IMR-90 (cell line): Measurements from ENCODE around the gene FAM171A1. TPM values are rescaled to one million over a fixed set of nuclear protein-coding genes. Genes with fewer than 3 reads are reported as not detected.

Experiments used
- ATAC-seq: fragments of 200-7000 bp; cut with Tn5 transposase; 2 replicates; pipeline ENCODE4 v1.9.1; 2020; ENCODE audit warnings: low read depth, mild to moderate bottlenecking, moderate library complexity
- BruUV-seq: library from RNA; stranded (reverse); fragments of 400-500 nt; replicated peaks from 2 replicates; lab custom pipeline; 2021; lab: Mats Ljungman, UMichigan
- CTCF ChIA-PET: fragments of 300-600 bp; formaldehyde crosslinking; extraction: SDS; loops from one replicate; lab custom pipeline; 2021; ENCODE audit warnings: antibody characterized with exemption; lab: Yijun Ruan, JAX
- POLR2A ChIA-PET: fragments of 300-600 bp; sonication (Branson Sonifier 250); formaldehyde crosslinking; loops from one replicate; lab custom pipeline; 2022; ENCODE audit warnings: antibody characterized with exemption; ENCODE audit not compliant: unreplicated experiment; lab: Charles Lee
- DNase-seq: peaks from one replicate; pipeline ENCODE4 v3.0.0; 2013
- H2AFZ ChIP-seq: replicated peaks from 2 replicates; pipeline ENCODE3; 2013; ENCODE audit warnings: low read length, mild to moderate bottlenecking; ENCODE audit not compliant: poor library complexity
- H2AK5ac ChIP-seq: 2 replicates; pipeline ENCODE4 v1.6.1; 2013; ENCODE audit warnings: low read depth, low read length, inconsistent platforms
- H2AK9ac ChIP-seq: replicated peaks from 2 replicates; pipeline ENCODE3; 2013; ENCODE audit warnings: mild to moderate bottlenecking, low read depth, low read length, moderate library complexity; ENCODE audit not compliant: poor library complexity
- H2BK120ac ChIP-seq: 2 replicates; pipeline ENCODE4 v1.6.1; 2013; ENCODE audit warnings: low read depth, low read length, inconsistent platforms
- H2BK15ac ChIP-seq: 3 replicates; pipeline ENCODE4 v1.6.1; 2013; ENCODE audit warnings: low read depth, low read length, inconsistent platforms
- H2BK20ac ChIP-seq: 2 replicates; pipeline ENCODE4 v1.6.1; 2013; ENCODE audit warnings: low read depth, mild to moderate bottlenecking, inconsistent platforms, low read length, moderate library complexity
- H2BK5ac ChIP-seq: 2 replicates; pipeline ENCODE4 v1.6.1; 2013; ENCODE audit warnings: mild to moderate bottlenecking, low read depth, low read length, inconsistent platforms; ENCODE audit not compliant: poor library complexity, severe bottlenecking
- H3K14ac ChIP-seq: replicated peaks from 2 replicates; pipeline ENCODE4 v1.6.1; 2013; ENCODE audit warnings: low read depth, low read length, inconsistent platforms
- H3K18ac ChIP-seq: 2 replicates; pipeline ENCODE4 v1.6.1; 2013; ENCODE audit warnings: low read depth, low read length, control low read depth
- H3K23ac ChIP-seq: 2 replicates; pipeline ENCODE4 v1.6.1; 2013; ENCODE audit warnings: low read depth, low read length, inconsistent platforms
- H3K27ac ChIP-seq: 2 replicates; pipeline ENCODE4 v1.5.1; 2013; ENCODE audit warnings: mild to moderate bottlenecking, control low read depth, low read length; ENCODE audit not compliant: insufficient read depth
- H3K27me3 ChIP-seq: 2 replicates; pipeline ENCODE4 v1.6.1; 2013; ENCODE audit warnings: low read length; ENCODE audit not compliant: control insufficient read depth, insufficient read depth
- H3K36me3 ChIP-seq: 2 replicates; pipeline ENCODE4 v1.6.1; 2013; ENCODE audit warnings: low read length, mixed read lengths; ENCODE audit not compliant: control insufficient read depth, insufficient read depth
- H3K4ac ChIP-seq: 2 replicates; pipeline ENCODE4 v1.6.1; 2013; ENCODE audit warnings: low read depth, low read length, inconsistent platforms
- H3K4me1 ChIP-seq: 2 replicates; pipeline ENCODE4 v1.6.1; 2013; ENCODE audit warnings: low read length, mixed read lengths; ENCODE audit not compliant: control insufficient read depth, insufficient read depth
- H3K4me2 ChIP-seq: 2 replicates; pipeline ENCODE4 v1.6.1; 2013; ENCODE audit warnings: low read depth, mild to moderate bottlenecking, control low read depth, low read length, moderate library complexity
- H3K4me3 ChIP-seq: 2 replicates; pipeline ENCODE4 v1.5.1; 2013; ENCODE audit warnings: low read depth, mild to moderate bottlenecking, control low read depth, low read length, moderate library complexity; ENCODE audit not compliant: insufficient read depth
- H3K56ac ChIP-seq: 2 replicates; pipeline ENCODE4 v1.6.1; 2013; ENCODE audit warnings: low read length, inconsistent platforms; ENCODE audit not compliant: insufficient read depth; ENCODE audit errors: extremely low read depth
- H3K79me1 ChIP-seq, 2 experiments: 2 replicates each; pipeline ENCODE4 v1.6.1; 2013; ENCODE audit warnings: low read length in 2 of 2, inconsistent platforms in 1 of 2, low read depth in 1 of 2
- H3K9ac ChIP-seq: 2 replicates; pipeline ENCODE4 v1.6.1; 2013; ENCODE audit warnings: low read depth, low read length, control low read depth
- H3K9me1 ChIP-seq: 2 replicates; pipeline ENCODE4 v1.6.1; 2013; ENCODE audit warnings: low read length, inconsistent platforms; ENCODE audit not compliant: insufficient read depth
- H3K9me3 ChIP-seq: 2 replicates; pipeline ENCODE4 v1.6.1; 2013; ENCODE audit warnings: low read length; ENCODE audit not compliant: control insufficient read depth, insufficient read depth
- H4K20me1 ChIP-seq: 2 replicates; pipeline ENCODE4 v1.6.1; 2013; ENCODE audit warnings: low read length, inconsistent platforms; ENCODE audit not compliant: insufficient read depth
- H4K5ac ChIP-seq: 2 replicates; pipeline ENCODE4 v1.6.1; 2013; ENCODE audit warnings: mild to moderate bottlenecking, low read depth, low read length, control low read depth
- H4K8ac ChIP-seq, 2 experiments: 2 replicates each; pipeline ENCODE4 v1.6.1; 2013; ENCODE audit warnings: low read depth in 2 of 2, low read length in 2 of 2, control low read depth in 1 of 2, inconsistent platforms in 1 of 2
- H4K91ac ChIP-seq: 2 replicates; pipeline ENCODE4 v1.6.1; 2013; ENCODE audit warnings: low read depth, low read length, inconsistent platforms; ENCODE audit not compliant: insufficient read depth
- BHLHE40 ChIP-seq: fragments of 150-350 bp; IDR thresholded peaks from 2 replicates; pipeline ENCODE4 v1.6.1; 2016; ENCODE audit warnings: mild to moderate bottlenecking, low read depth, low read length
- CEBPB ChIP-seq: IDR thresholded peaks from 2 replicates; pipeline ENCODE4 v1.6.1; 2012; ENCODE audit warnings: low read depth, low read length, improper control_type of control experiment
- CHD1 ChIP-seq: IDR thresholded peaks from 2 replicates; pipeline ENCODE4 v1.6.1; 2012; ENCODE audit warnings: low read depth, low read length, improper control_type of control experiment
- FOS ChIP-seq: fragments of 150-350 bp; IDR thresholded peaks from 2 replicates; pipeline ENCODE4 v1.6.1; 2016; ENCODE audit warnings: low read depth, low read length
- MAFK ChIP-seq: IDR thresholded peaks from 2 replicates; pipeline ENCODE4 v1.6.1; 2012; ENCODE audit warnings: low read depth, low read length, improper control_type of control experiment
- MAZ ChIP-seq: IDR thresholded peaks from 2 replicates; pipeline ENCODE4 v1.6.1; 2012; ENCODE audit warnings: low read depth, mild to moderate bottlenecking, low read length, improper control_type of control experiment, moderate library complexity, borderline replicate concordance
- MXI1 ChIP-seq: IDR thresholded peaks from 2 replicates; pipeline ENCODE4 v1.6.1; 2012; ENCODE audit warnings: low read depth, mild to moderate bottlenecking, low read length, moderate library complexity, borderline replicate concordance
- NFE2L2 ChIP-seq: fragments of 150-350 bp; IDR thresholded peaks from 2 replicates; pipeline ENCODE4 v1.6.1; 2016; ENCODE audit warnings: low read depth, mild to moderate bottlenecking, low read length
- POLR2A ChIP-seq: IDR thresholded peaks from 2 replicates; pipeline ENCODE4 v1.6.1; 2012; ENCODE audit warnings: mild to moderate bottlenecking, low read depth, low read length
- RAD21 ChIP-seq: IDR thresholded peaks from 2 replicates; pipeline ENCODE4 v1.6.1; 2012; ENCODE audit warnings: low read length, improper control_type of control experiment
- RCOR1 ChIP-seq: IDR thresholded peaks from 2 replicates; pipeline ENCODE4 v1.6.1; 2012; ENCODE audit warnings: mild to moderate bottlenecking, low read length, improper control_type of control experiment; ENCODE audit not compliant: insufficient replicate concordance
- RFX5 ChIP-seq: IDR thresholded peaks from 2 replicates; pipeline ENCODE4 v1.8.0; 2012; ENCODE audit warnings: low read depth, mild to moderate bottlenecking, low read length, moderate library complexity
- SMC3 ChIP-seq: fragments of 150-350 bp; IDR thresholded peaks from 2 replicates; pipeline ENCODE4 v1.6.1; 2016; ENCODE audit warnings: low read depth, mild to moderate bottlenecking, antibody characterized with exemption, low read length, moderate library complexity
- USF2 ChIP-seq: fragments of 150-350 bp; IDR thresholded peaks from 2 replicates; pipeline ENCODE4 v1.6.1; 2017; ENCODE audit warnings: mild to moderate bottlenecking, antibody characterized with exemption, low read length, low read depth
- WGBS, 2 experiments: methylation state at CpG; one replicate each; pipeline versions ENCODE4 v1.1.5 to v1.1.7; 2013; ENCODE audit warnings: missing lambda C conversion rate in 2 of 2; ENCODE audit not compliant: insufficient read length in 1 of 2; ENCODE audit errors: extremely low coverage in 2 of 2; 5-methylcytosine and 5-hydroxymethylcytosine counted together
- dilution Hi-C: fragments of 300-500 bp; cut with HindIII; formaldehyde crosslinking; loops from one replicate; pipeline ENCODE4 v1.14.3; 2018; ENCODE audit warnings: low sequenced_read_pairs; ENCODE audit not compliant: unreplicated experiment
- in situ Hi-C: fragments of 300-500 bp; cut with MboI; formaldehyde crosslinking; loops from 3 replicates; pipeline ENCODE4 v1.14.3; 2019; ENCODE audit warnings: low sequenced_read_pairs, inconsistent platforms, mixed read lengths
- intact Hi-C: fragments of 100-400 bp; cut with micrococcal nuclease; formaldehyde crosslinking; loops from 2 replicates; pipeline ENCODE4 v1.10.0; 2022
- polyA plus RNA-seq, 3 experiments: library from polyadenylated mRNA; depleted of rRNA; stranded (reverse); fragments of >200 nt; gene quantifications; 2 replicates each; pipeline ENCODE4 v1.2.3, GENCODE V29; 2012; ENCODE audit warnings: low replicate concordance in 1 of 3
- total RNA-seq: library from RNA; depleted of rRNA; stranded (reverse); fragments of >200 nt; gene quantifications from 2 replicates; pipeline ENCODE4 v1.2.3, GENCODE V29; 2012
- TF ChIP-seq, protein P1 (sequence below): conservative IDR thresholded peaks from 2 replicates; pipeline ENCODE4 v1.5.1; 2012; ENCODE audit warnings: mild to moderate bottlenecking, low read depth, low read length, improper control_type of control experiment
- TF ChIP-seq, protein P2 (sequence below): fragments of 150-350 bp; IDR thresholded peaks from 2 replicates; pipeline ENCODE4 v1.6.1; 2016; ENCODE audit warnings: low read depth, mild to moderate bottlenecking, low read length, moderate library complexity, borderline replicate concordance

FAM171A1 gene
- total and polyA plus RNA-seq, 2 of the 4 experiments (the other 2 are of a cell fraction), result 20.3 to 30.6 TPM

- no TSS peak for BruUV-seq
- H3K36me3 ChIP-seq, result no peaks in the 10 kb centered on the region
- H2BK15ac ChIP-seq, result no peak overlapping the region
- H2AK9ac ChIP-seq, result no peak overlapping the region
- H3K56ac ChIP-seq, result no peak overlapping the region
- TF ChIP-seq CHD1 (no peak), RCOR1 (no peak), MAFK (no peak), MXI1 (no peak), RAD21 (no peak), NFE2L2 (no peak), MAZ (no peak), POLR2A (no peak), CEBPB (no peak), FOS (no peak), RFX5 (no peak), SMC3 (no peak), USF2 (no peak), BHLHE40 (no peak)
- TF ChIP-seq, protein P1, sequence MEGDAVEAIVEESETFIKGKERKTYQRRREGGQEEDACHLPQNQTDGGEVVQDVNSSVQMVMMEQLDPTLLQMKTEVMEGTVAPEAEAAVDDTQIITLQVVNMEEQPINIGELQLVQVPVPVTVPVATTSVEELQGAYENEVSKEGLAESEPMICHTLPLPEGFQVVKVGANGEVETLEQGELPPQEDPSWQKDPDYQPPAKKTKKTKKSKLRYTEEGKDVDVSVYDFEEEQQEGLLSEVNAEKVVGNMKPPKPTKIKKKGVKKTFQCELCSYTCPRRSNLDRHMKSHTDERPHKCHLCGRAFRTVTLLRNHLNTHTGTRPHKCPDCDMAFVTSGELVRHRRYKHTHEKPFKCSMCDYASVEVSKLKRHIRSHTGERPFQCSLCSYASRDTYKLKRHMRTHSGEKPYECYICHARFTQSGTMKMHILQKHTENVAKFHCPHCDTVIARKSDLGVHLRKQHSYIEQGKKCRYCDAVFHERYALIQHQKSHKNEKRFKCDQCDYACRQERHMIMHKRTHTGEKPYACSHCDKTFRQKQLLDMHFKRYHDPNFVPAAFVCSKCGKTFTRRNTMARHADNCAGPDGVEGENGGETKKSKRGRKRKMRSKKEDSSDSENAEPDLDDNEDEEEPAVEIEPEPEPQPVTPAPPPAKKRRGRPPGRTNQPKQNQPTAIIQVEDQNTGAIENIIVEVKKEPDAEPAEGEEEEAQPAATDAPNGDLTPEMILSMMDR, result no peak
- TF ChIP-seq, protein P2, sequence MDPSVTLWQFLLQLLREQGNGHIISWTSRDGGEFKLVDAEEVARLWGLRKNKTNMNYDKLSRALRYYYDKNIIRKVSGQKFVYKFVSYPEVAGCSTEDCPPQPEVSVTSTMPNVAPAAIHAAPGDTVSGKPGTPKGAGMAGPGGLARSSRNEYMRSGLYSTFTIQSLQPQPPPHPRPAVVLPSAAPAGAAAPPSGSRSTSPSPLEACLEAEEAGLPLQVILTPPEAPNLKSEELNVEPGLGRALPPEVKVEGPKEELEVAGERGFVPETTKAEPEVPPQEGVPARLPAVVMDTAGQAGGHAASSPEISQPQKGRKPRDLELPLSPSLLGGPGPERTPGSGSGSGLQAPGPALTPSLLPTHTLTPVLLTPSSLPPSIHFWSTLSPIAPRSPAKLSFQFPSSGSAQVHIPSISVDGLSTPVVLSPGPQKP, result no peak
- H2AFZ ChIP-seq, result no peak overlapping the region
- H3K27ac ChIP-seq, result no peak overlapping the region
- H4K20me1 ChIP-seq, result no peaks in the 10 kb centered on the region
- H3K9me1 ChIP-seq, result peaks cover 3% of the 10 kb centered on the region; the same call in 1 of the 2 replicates
- H4K91ac ChIP-seq, result no peak overlapping the region
- H3K18ac ChIP-seq, result no peak overlapping the region
- no peak overlapping the region for H3K23ac ChIP-seq
- H3K4ac ChIP-seq, result no peak overlapping the region
- dilution Hi-C loops (no loop called here), intact Hi-C loops (loop anchor here (1.0 kb wide), 1 partner anchor 46 kb away; no protein-coding TSS in a partner anchor), in situ Hi-C loops (no loop called here)
- no peak overlapping the region for H2BK20ac ChIP-seq
- H4K5ac ChIP-seq, result no peak overlapping the region
- H3K4me3 ChIP-seq, result no peak overlapping the region
- no peak overlapping the region for H4K8ac ChIP-seq
- CTCF ChIA-PET, result no interaction called here
- H3K27me3 ChIP-seq, result no peaks in the 10 kb centered on the region
- H2BK5ac ChIP-seq, result no peak overlapping the region
- POLR2A ChIA-PET, result no interaction called here
- no peak for ATAC-seq
- peaks cover 0 to 24% of the 10 kb centered on the region in 2 experiments; a peak in 2 of 4 replicates for H3K79me1 ChIP-seq
- no peak overlapping the region for H3K4me2 ChIP-seq
- no peak overlapping the region for H3K9ac ChIP-seq
- H2BK120ac ChIP-seq, result no peak overlapping the region
- 87% methylated on average over 8 of the region's 8 CpGs; no CpG with 5 or more reads in 1 of the 2 experiments for WGBS, 2 experiments
- H3K9me3 ChIP-seq, result no peaks in the 10 kb centered on the region
- H3K14ac ChIP-seq, result no peak overlapping the region
- DNase-seq, result no peak
- no peaks in the 10 kb centered on the region for H3K4me1 ChIP-seq
- H2AK5ac ChIP-seq, result no peak overlapping the region
Observed at GRCh38 chr10:15306735-15307280, 64.3 kb downstream of the FAM171A1 start.
